Fibroblast of skin of left biceps (primary cell): Measurements from ENCODE around the gene NFAM1.
A peak's percentile ranks its signal among the peaks of the same experiment; 100 is the strongest.

Experiments
- DNase-seq, 2 experiments: peaks; one replicate each; pipeline ENCODE4 v3.0.0-alpha.2; 2013; ENCODE audit warnings: low read depth in 2 of 2

Gene NFAM1

DNA sequence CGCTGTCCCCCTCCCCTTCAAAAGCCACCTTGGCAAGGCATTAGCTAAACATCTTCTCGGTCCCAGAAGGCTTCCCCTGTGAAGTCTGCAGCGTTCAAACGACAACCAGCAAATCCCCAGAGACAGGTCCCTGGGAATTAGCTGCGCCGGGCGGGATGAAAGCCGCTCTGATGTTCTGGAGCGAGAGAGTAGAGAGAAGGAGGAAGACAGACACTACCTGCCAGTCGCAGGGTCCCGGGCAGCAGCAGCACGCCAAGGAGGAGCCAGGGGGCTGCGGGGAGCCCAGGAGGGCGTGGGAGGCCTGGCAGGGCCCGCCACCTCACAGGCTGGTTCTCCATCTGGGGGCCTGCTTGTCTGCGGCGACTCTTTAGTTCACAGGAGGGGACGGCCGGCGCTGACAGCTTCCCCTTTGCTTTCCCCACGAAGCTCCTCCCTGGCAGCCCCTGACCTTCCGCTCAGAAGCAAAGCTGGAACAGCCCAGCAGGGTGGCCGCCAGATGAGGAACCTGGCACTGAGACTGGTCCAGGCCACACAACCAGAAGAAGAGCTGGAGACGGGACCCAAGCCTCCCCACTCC, at the start of gene NFAM1:
Gene NFAM1, minus strand, starts transcription at position 384 of the 577 bp plus-strand sequence. Its CDS starts 46 bp downstream, at position 338.
- no peak for DNase-seq

DNA sequence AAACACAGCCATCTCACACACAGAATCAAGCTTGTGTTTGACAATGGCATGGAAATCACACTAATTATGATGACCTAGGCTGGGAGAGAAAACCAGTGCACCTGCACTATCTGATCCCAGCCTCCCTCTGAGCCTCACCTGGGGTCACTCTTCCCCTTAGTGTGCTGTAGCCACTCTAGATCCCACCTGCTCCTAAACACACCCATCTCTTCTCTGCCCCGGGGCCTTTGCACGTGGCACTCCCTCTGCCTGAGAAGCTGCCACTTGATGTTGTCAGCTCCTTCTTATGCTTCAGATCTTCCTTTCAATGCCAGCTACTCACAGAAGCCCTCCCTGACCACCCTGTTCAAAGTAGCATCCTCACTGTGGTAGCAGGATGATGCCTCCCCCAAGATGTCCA, 42.9 kb upstream of the NFAM1 start:
- DNase-seq = no peak

DNA sequence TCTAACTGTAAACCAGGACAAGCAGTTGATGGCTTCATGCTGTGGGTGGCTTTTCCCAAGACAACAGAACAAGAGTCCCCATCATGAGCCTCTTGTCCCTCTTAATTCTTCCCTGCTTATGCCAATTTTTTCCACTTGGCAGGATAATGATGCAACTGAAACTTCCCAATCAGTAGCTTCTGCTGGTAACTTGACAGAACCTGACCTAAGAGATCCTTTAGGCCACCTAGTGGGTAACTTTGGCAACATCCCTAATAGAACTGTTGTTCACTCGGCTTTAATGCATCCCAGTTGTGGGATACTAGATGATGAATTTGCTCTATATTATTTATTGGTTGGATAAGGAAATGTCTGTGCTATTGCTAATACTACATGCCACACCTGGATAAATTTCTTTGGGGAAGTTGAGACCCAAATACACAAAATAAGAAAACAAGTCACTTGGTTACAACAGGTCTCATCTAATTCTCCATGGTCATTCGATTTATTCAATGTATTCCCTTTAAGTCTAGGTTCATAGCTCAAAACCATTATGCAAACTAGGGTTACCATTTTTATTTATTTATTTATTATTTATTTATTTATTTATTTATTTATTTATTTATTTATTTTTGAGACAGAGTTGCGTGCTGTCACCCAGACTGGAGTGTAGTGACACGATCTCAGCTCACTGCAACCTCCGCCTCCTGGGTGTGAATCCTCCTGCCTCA, 41.4 kb upstream of the NFAM1 start:
- DNase-seq = peak; percentile 26

GRCh38 chr22:42472671-42473070, 40.5 kb upstream of the NFAM1 start:
- DNase-seq = no peak

DNA sequence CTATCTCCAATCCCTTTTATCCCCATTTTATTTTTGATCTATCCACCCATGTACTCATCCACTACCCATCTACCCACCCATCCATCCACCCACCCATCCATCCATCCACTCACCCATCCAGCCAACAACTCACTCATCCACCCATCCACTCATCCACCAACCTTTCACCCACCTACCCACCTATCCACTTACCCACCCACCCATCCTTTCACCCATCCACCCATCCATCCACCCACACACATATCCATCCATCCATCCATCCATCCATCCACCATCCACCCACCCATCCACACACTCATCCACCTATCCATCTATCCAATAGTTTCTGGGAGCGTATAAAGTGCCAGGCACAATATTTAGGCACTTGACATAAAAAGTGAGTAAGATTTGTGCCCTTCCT, 39.2 kb upstream of the NFAM1 start:
- DNase-seq = no peak

GRCh38 chr22:42470366-42471082, 38.3 kb upstream of the NFAM1 start:
- DNase-seq = no peak

GRCh38 chr22:42468841-42469240, 36.6 kb upstream of the NFAM1 start:
- DNase-seq = no peak

DNA sequence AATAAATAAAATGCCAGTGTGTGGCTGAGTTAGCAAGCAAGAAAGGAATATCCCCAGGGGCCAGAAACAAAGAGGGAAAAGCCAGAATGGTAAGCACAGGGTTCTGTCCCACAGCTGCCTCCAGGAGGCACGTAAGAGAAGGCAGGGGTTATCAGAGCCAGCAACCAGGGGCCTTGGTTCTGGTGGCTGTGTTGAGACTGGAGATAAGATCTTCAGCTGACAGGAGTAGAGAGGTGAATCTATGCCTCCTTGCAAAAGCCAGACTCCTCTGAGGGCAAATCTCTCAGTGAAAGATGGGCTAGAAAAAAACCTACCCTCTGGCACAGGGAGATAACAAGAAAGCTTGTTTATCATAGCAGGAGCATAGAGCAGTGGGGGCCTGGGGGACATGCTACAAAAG, 29.8 kb upstream of the NFAM1 start:
- no peak for DNase-seq

- DNase-seq = no peak
Observed at GRCh38 chr22:42461511-42461910, 29.3 kb upstream of the NFAM1 start.

- no peak for DNase-seq
Observed at GRCh38 chr22:42459287-42460063, 27.3 kb upstream of the NFAM1 start.

DNA sequence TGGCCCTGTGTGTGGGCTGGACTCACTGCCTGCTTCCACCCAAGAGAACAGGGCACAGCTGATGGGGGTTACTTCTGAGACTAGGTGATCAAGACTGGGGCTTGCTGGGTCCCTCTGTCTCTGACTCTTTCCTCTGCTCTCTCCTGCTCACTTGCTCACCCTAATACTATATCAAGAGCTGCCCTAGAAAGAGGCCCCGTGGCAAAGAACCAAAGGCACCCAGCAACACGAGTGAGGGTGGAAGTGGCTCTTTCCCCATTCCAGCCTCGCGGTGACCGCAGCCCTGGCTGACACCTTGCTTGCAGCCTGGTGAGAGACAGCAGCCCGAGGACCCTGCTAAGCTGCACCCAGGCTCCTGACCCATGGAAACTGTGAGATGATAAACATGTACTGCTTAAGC, 20.7 kb upstream of the NFAM1 start:
- no peak for DNase-seq

GRCh38 chr22:42452456-42452855, 20.3 kb upstream of the NFAM1 start:
- no peak for DNase-seq

- DNase-seq = no peak
Observed at GRCh38 chr22:42451499-42452145, 19.4 kb upstream of the NFAM1 start.

- DNase-seq = no peak
Observed at GRCh38 chr22:42450862-42451261, 18.7 kb upstream of the NFAM1 start.

DNA sequence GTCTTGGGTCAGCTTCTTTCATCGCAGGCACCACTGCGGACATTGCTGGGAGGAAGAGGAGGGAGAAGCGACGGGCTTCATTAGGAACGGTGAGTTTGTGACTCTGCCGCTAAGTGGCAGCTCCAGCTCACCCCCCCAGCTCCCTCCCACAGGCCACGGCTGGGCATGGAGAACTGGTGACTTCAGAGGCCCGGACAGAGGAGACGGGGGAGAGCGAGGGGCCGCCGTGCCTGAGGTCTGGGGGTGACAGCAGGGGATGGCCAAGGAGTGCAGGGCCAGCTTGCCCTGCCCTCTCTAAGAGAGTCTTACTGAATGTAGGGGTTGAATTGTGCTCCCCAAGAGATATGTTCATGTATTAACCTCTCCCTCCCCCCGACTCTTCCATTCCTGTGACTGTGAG, 13.9 kb upstream of the NFAM1 start:
- DNase-seq = no peak

DNA sequence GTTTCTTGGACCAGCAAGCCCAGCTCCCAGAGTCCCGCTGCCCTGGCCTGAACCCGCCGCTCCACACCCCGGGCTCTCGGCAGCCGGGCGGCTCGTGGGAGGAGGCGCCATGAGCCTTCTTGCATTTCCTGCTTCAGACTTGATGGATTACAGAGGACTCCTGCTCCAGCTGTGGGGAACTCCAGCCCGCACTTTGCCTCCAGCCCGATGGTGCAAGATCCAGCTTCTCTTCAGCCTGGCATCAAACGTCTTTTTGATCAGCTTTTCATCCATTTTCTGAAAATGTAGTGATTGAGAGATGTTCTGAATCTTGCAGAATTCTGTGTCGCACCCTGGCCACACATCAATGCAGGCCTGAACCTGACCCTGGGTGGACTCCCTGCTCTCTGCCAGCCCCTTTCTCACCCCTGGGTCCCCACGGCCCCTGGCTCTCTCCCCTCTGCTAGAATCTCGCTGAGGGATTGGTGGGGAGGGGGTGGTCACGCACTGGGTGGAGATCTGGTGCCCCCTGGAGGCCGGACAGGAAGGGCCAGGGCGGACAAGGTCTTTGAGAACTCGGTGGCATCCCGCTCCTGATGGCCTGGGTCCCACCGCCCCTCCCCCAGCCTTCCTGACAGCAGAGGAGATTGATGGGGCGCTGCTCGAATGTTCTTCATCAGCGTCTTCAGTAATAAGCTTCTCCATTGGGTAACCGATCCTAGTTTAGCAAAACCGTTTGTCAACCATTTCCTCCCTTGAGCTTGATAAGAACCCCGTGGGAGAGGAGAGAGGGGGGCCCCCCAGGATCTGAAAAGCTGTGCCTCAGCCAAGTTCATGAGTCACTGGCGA, 12.1 kb upstream of the NFAM1 start:
- DNase-seq = peak; percentile 74

- peak in 1 of 2 experiments; percentile 1 for DNase-seq
Observed at GRCh38 chr22:42443240-42444076, 11.3 kb upstream of the NFAM1 start.

GRCh38 chr22:42442748-42443147, 10.5 kb upstream of the NFAM1 start:
- no peak for DNase-seq

DNA sequence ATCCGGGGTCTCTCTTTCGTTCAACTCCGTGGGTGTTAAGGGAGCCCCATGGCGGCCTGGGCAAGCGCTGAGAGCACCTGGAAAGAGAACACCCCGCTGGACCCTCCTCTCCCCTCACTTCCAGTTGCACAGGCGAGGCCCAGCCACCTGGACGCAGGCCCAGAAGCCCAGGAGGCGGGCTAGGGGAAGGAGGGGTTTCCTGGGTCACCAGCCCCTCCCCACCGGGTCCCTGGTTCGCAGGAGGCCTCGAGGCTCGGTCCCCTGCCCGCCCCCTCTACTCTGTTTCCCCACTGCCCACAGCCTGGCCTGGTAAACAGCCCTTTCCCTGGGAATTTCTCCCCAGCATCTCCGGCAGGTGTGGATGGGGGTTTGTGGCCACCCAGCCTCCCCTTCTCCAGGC, 8.5 kb upstream of the NFAM1 start:
- no peak for DNase-seq
